Measurements from ENCODE around the gene BCAS1.

DNA sequence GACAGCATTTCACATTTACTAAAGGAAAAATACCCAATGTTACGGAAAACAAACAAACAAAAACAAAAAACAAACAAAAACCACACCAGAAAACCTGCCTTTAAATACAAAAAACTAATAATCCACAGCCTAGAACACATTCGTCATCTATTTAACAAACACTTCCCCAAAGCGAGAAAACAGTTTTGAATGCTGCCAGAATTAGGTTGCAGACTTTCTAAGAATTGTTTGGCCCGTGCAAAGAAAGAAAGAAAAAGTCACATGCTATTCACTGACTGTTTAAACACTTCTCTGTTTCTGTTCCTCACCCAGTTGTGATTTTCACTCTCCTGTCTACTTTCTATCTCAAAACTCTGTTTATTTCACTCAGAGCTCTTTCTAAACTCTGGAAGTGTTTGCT, 52.5 kb downstream of the BCAS1 start:
- TF ChIP-seq, protein P1, sequence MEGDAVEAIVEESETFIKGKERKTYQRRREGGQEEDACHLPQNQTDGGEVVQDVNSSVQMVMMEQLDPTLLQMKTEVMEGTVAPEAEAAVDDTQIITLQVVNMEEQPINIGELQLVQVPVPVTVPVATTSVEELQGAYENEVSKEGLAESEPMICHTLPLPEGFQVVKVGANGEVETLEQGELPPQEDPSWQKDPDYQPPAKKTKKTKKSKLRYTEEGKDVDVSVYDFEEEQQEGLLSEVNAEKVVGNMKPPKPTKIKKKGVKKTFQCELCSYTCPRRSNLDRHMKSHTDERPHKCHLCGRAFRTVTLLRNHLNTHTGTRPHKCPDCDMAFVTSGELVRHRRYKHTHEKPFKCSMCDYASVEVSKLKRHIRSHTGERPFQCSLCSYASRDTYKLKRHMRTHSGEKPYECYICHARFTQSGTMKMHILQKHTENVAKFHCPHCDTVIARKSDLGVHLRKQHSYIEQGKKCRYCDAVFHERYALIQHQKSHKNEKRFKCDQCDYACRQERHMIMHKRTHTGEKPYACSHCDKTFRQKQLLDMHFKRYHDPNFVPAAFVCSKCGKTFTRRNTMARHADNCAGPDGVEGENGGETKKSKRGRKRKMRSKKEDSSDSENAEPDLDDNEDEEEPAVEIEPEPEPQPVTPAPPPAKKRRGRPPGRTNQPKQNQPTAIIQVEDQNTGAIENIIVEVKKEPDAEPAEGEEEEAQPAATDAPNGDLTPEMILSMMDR (IDR thresholded peaks at IDR 0.05; ENCODE audit: insufficient read depth, low read length) = no peak
- TF ChIP-seq, protein P2, sequence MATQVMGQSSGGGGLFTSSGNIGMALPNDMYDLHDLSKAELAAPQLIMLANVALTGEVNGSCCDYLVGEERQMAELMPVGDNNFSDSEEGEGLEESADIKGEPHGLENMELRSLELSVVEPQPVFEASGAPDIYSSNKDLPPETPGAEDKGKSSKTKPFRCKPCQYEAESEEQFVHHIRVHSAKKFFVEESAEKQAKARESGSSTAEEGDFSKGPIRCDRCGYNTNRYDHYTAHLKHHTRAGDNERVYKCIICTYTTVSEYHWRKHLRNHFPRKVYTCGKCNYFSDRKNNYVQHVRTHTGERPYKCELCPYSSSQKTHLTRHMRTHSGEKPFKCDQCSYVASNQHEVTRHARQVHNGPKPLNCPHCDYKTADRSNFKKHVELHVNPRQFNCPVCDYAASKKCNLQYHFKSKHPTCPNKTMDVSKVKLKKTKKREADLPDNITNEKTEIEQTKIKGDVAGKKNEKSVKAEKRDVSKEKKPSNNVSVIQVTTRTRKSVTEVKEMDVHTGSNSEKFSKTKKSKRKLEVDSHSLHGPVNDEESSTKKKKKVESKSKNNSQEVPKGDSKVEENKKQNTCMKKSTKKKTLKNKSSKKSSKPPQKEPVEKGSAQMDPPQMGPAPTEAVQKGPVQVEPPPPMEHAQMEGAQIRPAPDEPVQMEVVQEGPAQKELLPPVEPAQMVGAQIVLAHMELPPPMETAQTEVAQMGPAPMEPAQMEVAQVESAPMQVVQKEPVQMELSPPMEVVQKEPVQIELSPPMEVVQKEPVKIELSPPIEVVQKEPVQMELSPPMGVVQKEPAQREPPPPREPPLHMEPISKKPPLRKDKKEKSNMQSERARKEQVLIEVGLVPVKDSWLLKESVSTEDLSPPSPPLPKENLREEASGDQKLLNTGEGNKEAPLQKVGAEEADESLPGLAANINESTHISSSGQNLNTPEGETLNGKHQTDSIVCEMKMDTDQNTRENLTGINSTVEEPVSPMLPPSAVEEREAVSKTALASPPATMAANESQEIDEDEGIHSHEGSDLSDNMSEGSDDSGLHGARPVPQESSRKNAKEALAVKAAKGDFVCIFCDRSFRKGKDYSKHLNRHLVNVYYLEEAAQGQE (IDR thresholded peaks at IDR 0.05; ENCODE audit: insufficient replicate concordance, low read depth) = no peak
